ENCODE measurements around the gene GLP1R.

The GLP1R gene

DNA sequence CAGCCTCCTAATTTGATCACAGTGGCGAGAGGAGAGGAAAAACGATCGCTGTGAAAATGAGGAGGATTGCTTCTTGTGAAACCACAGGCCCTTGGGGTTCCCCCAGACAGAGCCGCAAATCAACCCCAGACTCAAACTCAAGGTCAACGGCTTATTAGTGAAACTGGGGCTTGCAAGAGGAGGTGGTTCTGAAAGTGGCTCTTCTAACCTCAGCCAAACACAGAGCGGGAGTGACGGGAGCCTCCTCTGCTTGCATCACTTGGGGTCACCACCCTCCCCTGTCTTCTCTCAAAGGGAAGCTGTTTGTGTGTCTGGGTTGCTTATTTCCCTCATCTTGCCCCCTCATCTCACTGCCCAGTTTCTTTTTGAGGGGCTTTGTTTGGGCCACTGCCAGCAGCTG, 37.7 kb downstream of the GLP1R start:
- DNase-seq (ENCODE audit: low read depth): no peak

DNA sequence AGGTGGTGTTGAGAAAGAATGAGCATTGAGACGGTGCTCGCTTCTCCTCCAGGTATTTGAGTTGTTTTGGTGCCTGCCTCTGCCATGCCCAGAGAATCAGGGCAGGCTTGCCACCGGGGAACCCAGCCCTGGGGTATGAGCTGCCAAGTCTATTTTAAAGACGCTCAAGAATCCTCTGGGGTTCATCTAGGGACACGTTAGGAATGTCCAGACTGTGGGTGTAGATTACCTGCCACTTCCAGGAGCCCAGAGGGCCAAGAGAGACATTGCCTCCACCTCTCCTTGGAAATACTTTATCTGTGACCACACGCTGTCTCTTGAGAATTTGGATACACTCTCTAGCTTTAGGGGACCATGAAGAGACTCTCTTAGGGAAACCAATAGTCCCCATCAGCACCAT, 38.1 kb downstream of the GLP1R start:
- DNase-seq (ENCODE audit: low read depth): no peak

GRCh38 chr6:39087197-39087596, 38.6 kb downstream of the GLP1R start:
- DNase-seq (ENCODE audit: low read depth): no peak

DNA sequence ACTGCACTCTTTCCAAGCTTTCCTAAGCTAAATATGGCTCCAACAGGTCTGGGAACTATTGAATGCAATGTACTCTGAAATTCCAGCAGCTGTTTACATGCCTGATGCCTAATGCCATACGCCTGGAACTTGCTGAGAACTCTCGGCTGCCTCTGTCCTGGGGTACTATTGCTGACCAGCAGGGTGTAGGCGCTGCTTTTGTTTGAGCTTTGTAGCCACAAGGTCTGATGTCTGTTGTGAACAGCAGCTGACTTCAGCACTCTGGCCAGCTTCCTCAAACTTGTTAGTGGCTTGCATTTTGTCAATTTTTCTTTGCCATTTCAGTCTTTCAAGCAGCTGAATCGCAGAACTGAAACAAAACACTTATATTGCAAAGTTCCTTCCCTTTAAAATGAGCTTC, 39.8 kb downstream of the GLP1R start:
- no peak for DNase-seq (ENCODE audit: low read depth)

- no peak for DNase-seq (ENCODE audit: low read depth)
Measured at GRCh38 chr6:39090036-39090435, 41.5 kb downstream of the GLP1R start.

DNA sequence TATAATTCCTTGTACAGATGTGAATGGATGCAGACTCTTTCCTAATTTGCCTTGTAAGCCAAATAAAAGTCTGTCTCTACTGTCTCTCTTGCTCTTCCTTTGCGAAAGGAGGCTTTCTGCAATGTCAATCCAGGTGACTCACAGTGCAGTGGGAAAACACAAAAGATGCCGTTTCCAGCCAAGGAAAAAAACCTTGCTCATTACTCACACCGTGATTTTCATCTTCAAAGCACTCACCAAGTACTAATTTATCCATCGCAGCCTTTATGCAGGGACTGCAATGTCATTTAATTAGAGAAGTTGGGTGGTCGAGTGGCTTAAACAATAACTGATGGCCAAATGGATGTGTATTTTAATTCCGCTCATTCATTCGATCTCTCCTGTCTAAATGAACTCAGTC, 42.6 kb downstream of the GLP1R start:
- DNase-seq (ENCODE audit: low read depth): no peak

GRCh38 chr6:39092124-39092523, 43.5 kb downstream of the GLP1R start:
- no peak for DNase-seq (ENCODE audit: low read depth)

DNA sequence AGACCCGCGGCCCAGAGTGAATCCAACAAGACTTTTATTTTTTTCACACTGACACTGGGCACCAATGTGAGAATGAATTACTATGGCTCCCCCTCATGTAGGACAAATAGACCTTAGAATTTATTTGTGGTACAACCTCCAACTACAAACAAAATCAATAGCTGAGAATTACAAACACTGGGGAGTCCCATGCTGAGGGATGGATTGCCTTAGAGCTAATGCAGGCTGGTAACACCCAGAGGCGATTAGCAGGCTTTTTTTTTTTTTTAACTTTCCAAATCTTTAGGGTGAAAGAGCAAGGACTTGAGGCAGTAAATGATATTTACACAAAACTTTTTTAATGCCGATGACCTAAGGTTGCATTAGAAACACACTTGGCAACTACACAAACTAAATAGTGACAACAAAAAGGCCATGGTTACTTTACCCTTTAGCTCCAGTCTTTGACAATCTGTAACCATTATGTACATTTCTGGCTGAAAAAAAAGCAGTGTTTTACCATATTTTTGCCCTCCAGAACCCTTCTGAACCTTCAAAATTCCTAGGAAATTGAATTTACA, 44.6 kb downstream of the GLP1R start:
- no peak for DNase-seq (ENCODE audit: low read depth)

DNA sequence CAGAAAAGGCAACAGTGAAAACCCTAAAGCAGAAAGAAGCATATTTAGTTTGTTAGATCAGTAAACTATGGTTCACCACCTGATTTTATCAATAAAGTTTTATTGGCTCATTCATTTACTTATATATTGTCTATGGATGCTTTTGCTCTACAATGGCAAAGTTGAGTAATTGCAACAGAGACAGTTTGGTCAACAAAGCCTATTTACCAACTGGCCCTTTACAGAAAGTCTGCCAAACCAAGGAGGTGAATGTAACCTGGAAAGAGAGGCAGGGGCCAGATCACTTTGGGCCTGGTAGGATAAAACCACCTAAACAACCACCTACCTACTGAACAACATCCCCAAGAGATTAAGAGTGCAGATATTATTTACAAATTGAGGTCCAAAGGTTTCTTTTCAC, 47.0 kb downstream of the GLP1R start:
- no peak for DNase-seq (ENCODE audit: low read depth)

DNA sequence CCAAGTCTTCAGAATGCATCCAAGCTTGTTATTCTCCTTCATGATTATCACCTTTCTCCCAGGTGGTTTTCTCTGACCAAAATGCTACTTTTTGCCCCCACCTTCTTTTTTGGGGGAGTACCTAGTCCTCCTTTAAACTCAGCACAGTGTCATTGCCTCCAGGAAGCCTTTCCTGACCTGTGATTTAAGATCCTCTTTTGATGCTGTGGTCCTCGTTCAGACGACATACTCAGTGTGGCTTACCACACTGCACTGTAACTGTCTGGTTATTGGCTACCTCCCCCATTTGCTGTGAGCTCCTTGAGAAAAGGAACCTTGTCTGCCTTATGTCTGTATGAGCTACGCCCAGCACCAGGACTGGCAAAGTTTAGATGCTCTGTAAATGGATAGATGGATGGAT, 51.8 kb downstream of the GLP1R start:
- DNase-seq (ENCODE audit: low read depth): no peak

DNA sequence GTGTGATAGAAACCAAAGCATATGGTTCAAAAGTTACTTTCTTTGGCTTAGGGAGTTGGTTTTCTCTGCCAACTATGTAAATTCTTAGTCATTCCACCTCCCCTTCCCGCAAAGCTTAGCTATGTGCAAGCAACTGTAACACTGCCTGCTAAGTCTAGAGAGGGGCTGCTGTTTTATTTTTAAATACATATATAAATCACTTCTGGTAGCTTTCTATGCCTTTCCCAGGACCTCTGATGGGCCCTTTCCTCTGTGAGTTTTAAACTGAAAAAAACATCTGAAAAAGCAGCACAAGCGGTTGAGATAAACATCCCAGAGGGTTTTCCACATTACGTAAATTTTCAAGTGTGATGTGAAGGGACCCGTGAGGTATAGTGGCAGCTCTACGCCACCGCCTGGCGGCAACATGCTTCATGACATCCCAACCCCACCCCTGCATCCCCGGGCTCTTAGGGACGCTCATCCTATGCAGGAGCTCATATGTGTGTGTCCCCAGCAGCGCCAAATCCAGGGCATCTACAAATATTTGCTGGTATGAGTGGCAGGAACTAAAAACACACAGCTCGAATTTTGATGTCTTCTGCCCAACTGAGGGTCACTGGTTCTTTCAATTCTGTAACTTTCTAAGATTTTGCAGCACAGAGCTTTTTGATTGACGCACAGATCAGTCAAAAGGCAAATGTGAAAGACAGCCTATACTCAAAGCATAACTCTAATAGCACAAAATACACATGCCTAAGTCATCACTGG, 53.7 kb downstream of the GLP1R start:
- DNase-seq (ENCODE audit: low read depth): no peak

- DNase-seq (ENCODE audit: low read depth): no peak
Measured at GRCh38 chr6:39102821-39103136, 54.2 kb downstream of the GLP1R start.

DNA sequence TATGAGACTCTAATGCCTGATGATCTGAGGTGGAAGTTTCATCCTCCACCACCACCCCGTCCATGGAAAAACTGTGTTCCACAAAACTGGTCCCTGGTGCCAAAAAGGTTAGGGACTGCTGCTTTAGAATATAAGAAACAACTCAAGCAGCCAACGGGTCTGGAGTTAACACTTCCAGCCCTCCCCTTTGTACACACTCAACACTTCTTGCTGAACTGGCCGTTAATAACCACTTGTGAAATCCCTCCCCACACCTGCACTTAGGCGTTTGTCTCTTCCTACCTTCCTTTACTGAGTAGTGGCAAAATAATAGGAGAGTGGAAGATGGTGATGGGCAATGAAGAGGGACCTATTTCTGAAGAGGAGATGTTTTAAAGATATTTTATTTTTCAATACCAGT, 55.9 kb downstream of the GLP1R start:
- no peak for DNase-seq (ENCODE audit: low read depth)

- no peak for DNase-seq (ENCODE audit: low read depth)
Measured at GRCh38 chr6:39107034-39107433, 58.5 kb downstream of the GLP1R start.

DNA sequence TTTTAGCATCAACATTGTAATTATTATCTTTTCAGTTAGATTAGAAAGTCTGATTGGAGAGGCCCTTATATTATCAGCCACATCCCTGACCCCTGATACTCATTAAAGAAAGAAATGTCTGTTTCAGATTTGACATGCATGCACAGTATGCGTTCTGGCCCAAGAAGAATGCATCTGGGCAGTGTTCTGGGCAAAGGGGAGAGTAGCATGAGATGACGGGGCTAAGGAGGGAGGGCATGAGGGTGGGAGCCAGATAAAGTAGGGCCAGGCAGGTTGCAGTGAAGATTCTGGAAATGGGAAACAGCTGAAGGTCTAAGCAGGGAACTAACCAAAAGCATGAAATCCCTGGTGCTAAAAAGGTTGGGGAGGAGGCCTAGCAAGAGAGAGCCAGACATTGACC, 59.1 kb downstream of the GLP1R start:
- DNase-seq (ENCODE audit: low read depth): no peak

DNA sequence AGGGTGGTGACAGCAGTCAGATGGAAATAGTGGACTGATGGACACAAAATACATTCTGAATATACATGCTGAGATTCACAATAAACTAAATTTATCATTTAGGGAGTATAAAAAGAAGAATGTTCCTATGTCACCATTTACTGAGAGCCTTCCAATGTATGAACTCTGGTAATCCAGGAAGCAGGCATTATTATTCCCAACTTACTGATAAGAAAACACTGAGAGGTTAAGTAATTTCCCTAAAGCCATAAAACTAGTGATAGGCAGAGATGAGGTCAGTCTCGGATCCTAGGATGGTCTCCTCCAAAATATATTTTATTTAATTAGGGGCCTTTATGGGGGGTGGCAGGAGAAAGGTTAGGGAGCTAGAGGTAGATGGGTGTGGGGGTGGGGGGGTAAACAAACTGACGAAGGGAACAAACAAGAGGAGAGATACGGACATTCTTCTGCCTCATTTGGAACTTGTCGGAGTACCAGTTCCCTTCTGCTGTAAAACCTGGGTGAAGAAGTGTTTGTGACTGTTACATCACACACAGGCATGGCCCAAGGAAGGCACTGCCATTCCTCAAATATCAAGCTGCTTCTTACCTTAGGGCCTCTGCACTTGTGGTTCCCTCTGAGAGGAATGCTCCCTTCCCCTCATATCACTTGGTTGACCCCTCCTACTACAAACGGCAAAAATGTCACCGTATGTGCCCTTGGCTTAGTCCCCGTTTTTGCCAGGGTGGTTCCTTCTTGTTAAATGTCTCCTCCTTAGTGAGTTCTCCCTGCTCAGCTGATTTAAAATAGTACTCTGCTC, 59.7 kb downstream of the GLP1R start:
- DNase-seq (ENCODE audit: low read depth): no peak

DNA sequence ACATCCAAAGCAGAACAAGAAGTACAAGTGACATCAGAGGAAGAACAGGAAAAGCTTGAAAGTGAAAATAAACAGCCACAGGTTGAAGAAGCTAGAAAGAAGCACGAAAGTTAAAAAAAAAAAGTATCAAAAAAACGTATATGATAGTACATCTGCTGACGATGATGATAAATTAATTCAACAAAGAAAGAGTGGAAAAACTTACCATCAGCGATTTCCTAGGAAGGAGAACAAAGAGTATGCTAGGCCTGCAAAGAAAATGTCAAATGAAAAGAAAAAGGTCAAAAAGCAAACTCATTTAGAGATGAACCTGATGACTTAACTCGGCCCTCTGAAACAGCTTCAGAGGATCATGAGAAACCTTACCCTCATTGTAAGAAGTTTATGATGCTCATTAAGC, 62.7 kb downstream of the GLP1R start:
- no peak for DNase-seq (ENCODE audit: low read depth)

DNA sequence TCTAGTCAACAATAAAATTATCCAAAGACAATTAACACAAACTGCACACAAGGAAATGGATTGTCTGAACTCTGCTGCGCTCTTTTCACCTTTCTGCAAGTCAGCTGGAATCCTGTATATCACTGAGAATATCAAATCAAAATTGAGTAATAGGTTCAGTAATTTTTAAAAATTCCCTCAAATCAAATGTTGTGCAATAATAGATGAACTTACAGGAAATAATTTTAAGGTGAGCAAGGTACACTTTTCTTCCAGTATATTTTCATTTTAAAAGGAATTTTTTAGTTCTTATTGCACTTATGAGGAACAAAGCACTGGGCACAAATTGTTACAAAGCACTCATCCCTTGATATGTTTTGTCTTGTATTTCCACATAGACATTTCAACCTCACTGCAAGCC, 65.2 kb downstream of the GLP1R start:
- DNase-seq (ENCODE audit: low read depth): no peak

DNA sequence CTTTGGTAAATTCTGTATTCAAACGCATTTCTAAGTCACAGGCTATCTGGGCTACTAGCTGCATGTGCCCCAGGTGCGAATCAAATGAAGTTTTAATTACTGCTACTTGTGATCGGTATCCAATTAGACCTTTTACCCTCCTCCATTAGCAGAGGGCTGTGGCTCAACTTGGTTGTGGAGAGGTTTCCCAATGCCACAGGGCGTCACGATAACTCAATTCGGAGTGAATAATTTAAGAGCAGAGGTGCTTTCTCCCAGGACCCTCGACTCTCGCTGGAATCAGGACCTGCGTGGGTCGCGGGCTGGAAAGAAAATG, 65.8 kb downstream of the GLP1R start:
- DNase-seq (ENCODE audit: low read depth): no peak

- DNase-seq (ENCODE audit: low read depth): peak; percentile 91
Measured at GRCh38 chr6:39114704-39115599, 66.4 kb downstream of the GLP1R start, which contains the start of gene SAYSD1. SAYSD1 (minus strand) TSS chr6:39115186; CDS start chr6:39115089, 97 bp downstream.

DNA sequence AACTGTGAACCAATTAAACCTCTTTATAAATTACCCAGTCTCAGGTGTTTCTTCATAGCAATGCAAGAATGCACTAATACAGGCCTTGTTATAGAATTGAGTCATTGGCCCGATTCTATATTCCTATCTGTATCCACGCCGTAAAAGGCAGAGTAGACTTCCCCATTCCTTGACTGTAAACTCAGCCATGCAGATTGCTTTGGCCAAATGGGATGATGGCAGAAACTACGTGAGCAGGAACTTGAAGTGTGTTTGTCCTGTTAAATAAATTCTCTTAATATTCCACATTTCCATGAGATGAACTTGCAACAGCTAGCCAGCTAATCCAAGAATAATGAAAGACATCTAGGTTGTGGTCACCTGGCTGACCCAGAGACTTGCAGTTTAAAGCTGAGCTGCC, 70.3 kb downstream of the GLP1R start:
- no peak for DNase-seq (ENCODE audit: low read depth)

DNA sequence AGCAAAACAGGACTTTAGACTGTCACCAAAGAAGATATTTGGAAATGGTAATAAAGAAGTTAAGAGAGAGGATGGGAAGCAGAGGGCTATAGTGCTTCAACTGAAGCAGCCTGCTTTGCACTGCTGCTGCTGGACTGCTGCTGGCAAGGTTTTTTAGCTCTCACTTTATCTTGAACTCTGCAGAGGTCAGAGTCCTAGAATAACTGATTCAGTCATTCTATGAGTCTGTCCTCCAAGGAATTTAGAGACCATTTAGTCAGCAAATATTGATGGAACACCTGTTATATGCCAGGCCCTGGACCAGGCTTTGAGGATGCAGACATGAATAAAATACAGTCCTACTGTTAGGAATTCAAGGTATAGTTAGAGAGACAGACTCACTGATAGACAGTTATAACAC, 75.5 kb downstream of the GLP1R start:
- DNase-seq (ENCODE audit: low read depth): no peak

DNA sequence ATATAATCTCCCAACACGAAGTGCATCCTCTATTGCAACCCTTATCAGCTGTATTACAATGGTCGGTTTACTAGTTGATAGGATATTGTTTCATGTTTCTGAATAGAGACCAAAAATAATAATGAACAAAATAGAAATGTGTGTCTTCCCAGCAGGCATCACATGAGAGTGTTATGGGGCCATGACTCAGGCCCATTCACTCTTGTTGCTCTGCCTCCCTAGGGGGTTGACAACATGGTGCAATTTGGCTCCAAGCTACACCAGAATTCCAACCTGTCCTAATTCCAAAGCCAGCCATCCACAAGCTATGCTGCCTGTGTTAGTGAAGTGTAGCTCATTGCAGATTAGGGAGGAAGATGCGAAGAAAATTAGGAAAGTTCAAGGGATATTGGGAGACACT, 79.5 kb downstream of the GLP1R start:
- DNase-seq (ENCODE audit: low read depth): no peak

All from activated T-helper 1 cell treated with Interleukin-2 at 50 U/mL for 16 hours (primary cell).